Ovary (tissue), 3 donors: ENCODE measurements around the gene EEF2KMT.

Experiments
- CTCF ChIP-seq, 3 donors: fragments of 450-650 bp in 2 of 3; fragments of 200-600 bp in 1 of 3; IDR thresholded peaks; one replicate each; pipeline versions ENCODE4 v1.5.1 to v1.8.0; 2016 to 2022; ENCODE audit warnings: antibody characterized with exemption in 3 of 3, mild to moderate bottlenecking in 1 of 3
- POLR2A ChIP-seq: fragments of 450-650 bp; IDR thresholded peaks from one replicate; pipeline ENCODE4 v1.6.1; 2017; ENCODE audit warnings: antibody characterized with exemption, mild to moderate bottlenecking, moderate library complexity
- donor health status: DM: no; HTN: no; CAD: no.

DNA sequence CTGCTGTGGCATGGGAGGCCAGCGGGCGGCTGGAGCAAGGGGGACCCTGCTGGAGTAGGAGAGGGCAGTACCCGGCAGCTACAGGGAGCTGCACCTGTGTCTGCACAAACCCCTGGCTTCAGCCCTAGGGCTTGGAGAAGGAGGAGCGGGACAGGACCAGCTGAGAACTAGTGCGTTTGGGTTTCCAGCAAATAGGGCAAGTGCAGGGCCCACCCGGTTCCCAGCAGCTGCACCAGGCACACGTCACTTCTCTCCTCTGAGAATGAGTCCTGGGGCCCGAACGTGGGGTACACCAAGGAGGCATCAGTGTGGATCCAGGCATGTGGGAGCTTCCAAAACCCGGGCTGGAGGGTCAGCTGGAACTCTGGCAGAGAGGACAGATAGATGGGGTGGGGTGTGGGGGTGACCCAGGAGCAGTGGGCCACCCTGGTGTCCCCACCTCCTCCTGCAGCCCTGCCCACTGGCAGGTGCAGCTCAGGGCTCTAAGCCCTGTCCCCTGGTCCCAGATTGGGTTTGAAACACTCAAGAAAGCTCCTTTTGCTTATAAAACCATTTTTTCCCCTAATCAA is 37.4 kb downstream of the EEF2KMT start:
- no peak for TF ChIP-seq CTCF (IDR thresholded peaks at IDR 0.05)
- no peak for TF ChIP-seq POLR2A
